Measurements from ENCODE around the gene NGEF.

The NGEF gene

DNA sequence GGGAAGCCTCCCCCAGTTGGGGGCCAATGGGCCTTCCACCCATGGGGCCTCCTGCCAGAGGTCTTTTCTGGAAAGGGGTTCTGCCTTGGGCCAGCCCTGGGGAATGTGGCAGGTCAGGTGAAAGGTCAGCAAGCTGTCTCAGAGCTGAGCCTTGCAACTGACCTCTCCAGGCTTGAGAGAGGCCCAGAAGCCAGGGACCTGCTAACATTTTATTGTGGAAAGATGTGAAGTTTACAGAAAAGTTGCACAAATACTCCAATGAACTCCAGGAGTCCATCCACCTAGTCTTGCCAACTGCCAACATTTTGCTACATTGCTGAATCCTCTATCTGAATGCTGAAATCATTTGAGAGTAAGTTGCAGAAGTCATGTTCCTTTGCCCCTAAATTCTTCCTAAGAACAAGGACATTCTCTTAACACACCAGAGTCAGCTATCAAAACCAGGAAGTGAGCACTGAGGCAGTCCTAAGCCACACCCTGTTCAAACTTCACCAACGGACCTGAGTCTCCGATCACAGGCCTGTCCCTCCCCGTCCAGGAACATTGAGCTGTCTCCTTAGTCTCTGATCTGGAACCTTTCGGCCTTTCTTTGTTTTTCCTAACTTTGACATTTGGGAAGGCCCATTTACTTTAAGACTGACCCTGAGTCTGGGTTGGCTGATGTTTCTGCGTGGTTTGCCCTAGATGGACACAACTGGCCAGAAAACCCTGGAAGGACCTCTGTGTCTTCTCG lies 139.0 kb downstream of the NGEF start:
- H4K20me1 ChIP-seq (ENCODE audit: insufficient read depth, low read length) = no peaks in the 10 kb centered on the region
- no peak overlapping the region for H3K27ac ChIP-seq (ENCODE audit: low read depth, low read length, poor library complexity, severe bottlenecking)
- no peak overlapping the region for H2AFZ ChIP-seq (ENCODE audit: low read length)
- no peaks in the 10 kb centered on the region for H3K79me2 ChIP-seq (ENCODE audit: insufficient read depth, low read length)
- H3F3A ChIP-seq (ENCODE audit: insufficient read depth, low read length) = no peaks in the 10 kb centered on the region
- H3K9me2 ChIP-seq (ENCODE audit: low read depth, low read length) = no peaks in the 10 kb centered on the region
- no peaks in the 10 kb centered on the region for H3K9me3 ChIP-seq (ENCODE audit: low read length)
- H3K4me3 ChIP-seq (ENCODE audit: low read depth, low read length, poor library complexity, severe bottlenecking) = no peak overlapping the region
- no peak overlapping the region for H3K4me2 ChIP-seq (ENCODE audit: low read length)
- H3K36me3 ChIP-seq (ENCODE audit: insufficient read depth, low read length) = no peaks in the 10 kb centered on the region
- no peaks in the 10 kb centered on the region; the same call in 1 of the 2 replicates for H3K27me3 ChIP-seq (ENCODE audit: insufficient read depth, low read length)
- TF ChIP-seq, protein P1, sequence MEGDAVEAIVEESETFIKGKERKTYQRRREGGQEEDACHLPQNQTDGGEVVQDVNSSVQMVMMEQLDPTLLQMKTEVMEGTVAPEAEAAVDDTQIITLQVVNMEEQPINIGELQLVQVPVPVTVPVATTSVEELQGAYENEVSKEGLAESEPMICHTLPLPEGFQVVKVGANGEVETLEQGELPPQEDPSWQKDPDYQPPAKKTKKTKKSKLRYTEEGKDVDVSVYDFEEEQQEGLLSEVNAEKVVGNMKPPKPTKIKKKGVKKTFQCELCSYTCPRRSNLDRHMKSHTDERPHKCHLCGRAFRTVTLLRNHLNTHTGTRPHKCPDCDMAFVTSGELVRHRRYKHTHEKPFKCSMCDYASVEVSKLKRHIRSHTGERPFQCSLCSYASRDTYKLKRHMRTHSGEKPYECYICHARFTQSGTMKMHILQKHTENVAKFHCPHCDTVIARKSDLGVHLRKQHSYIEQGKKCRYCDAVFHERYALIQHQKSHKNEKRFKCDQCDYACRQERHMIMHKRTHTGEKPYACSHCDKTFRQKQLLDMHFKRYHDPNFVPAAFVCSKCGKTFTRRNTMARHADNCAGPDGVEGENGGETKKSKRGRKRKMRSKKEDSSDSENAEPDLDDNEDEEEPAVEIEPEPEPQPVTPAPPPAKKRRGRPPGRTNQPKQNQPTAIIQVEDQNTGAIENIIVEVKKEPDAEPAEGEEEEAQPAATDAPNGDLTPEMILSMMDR (IDR thresholded peaks at IDR 0.05; ENCODE audit: low read length) = no peak
- TF ChIP-seq EZH2 (IDR thresholded peaks at IDR 0.05; ENCODE audit: borderline replicate concordance, low read length) = no peak
- H3K9ac ChIP-seq (ENCODE audit: low read length) = no peak overlapping the region
- no peaks in the 10 kb centered on the region for H3K4me1 ChIP-seq (ENCODE audit: insufficient read depth, low read length, severe bottlenecking)

DNA sequence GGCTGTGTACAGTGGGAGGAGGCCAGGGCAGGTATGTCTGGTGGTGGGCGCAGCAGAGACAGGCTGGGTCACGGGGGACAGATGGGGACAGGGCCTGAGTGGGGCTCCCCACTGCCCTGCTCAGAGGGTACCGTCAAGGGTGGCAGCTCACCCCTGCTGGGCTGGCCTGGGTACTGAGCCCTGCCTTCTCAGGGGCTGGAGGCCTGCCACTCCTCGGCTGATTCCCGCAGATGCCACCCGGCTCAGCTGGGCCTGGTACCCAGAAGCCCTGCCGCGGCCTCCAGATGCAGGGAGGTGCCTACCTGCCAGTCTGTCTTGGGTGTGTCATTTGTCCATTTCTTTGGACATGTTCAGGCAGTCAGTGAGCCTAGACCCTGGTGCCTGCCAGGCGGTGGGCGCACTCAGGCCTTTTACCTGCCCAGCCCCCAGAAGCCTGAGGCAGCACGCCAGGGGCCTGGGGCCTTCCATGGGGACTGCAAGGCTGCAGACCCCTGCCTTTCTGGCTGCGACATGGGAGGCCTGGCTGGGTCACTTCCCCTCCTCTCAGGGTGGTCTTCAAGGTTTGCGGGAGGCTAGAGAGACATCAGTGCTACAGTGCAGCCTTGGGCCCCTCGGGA lies 139.7 kb downstream of the NGEF start:
- Histone ChIP-seq H3F3A (ENCODE audit: insufficient read depth, low read length) (no peaks in the 10 kb centered on the region), H3K9me3 (ENCODE audit: low read length) (no peaks in the 10 kb centered on the region), H3K79me2 (ENCODE audit: insufficient read depth, low read length) (no peaks in the 10 kb centered on the region), H3K4me1 (ENCODE audit: insufficient read depth, low read length, severe bottlenecking) (no peaks in the 10 kb centered on the region), H3K4me3 (ENCODE audit: low read depth, low read length, poor library complexity, severe bottlenecking) (no peak overlapping the region), H3K27me3 (ENCODE audit: insufficient read depth, low read length) (no peaks in the 10 kb centered on the region; the same call in 1 of the 2 replicates), H3K27ac (ENCODE audit: low read depth, low read length, poor library complexity, severe bottlenecking) (no peak overlapping the region), H4K20me1 (ENCODE audit: insufficient read depth, low read length) (no peaks in the 10 kb centered on the region), H3K36me3 (ENCODE audit: insufficient read depth, low read length) (no peaks in the 10 kb centered on the region), H3K4me2 (ENCODE audit: low read length) (no peak overlapping the region), H2AFZ (ENCODE audit: low read length) (no peak overlapping the region), H3K9me2 (ENCODE audit: low read depth, low read length) (no peaks in the 10 kb centered on the region), H3K9ac (ENCODE audit: low read length) (no peak overlapping the region)
- TF ChIP-seq, protein P1 (IDR thresholded peaks at IDR 0.05; ENCODE audit: low read length) = no peak
- TF ChIP-seq EZH2 (IDR thresholded peaks at IDR 0.05; ENCODE audit: borderline replicate concordance, low read length) = no peak

DNA sequence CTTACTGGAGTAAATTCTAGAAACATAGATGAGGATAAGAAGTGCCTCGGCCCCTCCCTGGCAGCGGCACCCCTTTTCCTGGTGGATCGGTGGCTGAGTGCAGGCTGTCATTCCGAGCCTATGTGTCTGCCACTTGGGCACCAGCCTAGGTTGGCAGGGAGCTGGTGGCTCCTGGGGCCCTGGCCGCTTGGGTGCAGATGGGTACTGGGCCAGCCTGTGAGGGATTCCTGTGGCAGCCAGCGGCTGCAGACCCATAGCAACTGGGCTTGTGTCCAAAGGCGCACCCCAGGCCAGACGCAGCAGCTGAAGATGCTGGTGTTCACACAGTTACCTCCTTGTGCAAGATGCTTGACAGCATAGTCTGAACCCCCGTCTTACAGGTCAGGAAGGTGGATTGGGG lies 140.2 kb downstream of the NGEF start:
- H3K4me1 ChIP-seq (ENCODE audit: insufficient read depth, low read length, severe bottlenecking) = no peaks in the 10 kb centered on the region
- H3K4me3 ChIP-seq (ENCODE audit: low read depth, low read length, poor library complexity, severe bottlenecking) = no peak overlapping the region
- TF ChIP-seq EZH2 (IDR thresholded peaks at IDR 0.05; ENCODE audit: borderline replicate concordance, low read length) = no peak
- TF ChIP-seq, protein P1 (IDR thresholded peaks at IDR 0.05; ENCODE audit: low read length) = no peak
- no peaks in the 10 kb centered on the region for H3F3A ChIP-seq (ENCODE audit: insufficient read depth, low read length)
- no peaks in the 10 kb centered on the region for H3K79me2 ChIP-seq (ENCODE audit: insufficient read depth, low read length)
- no peaks in the 10 kb centered on the region for H3K9me3 ChIP-seq (ENCODE audit: low read length)
- H2AFZ ChIP-seq (ENCODE audit: low read length) = no peak overlapping the region
- no peaks in the 10 kb centered on the region for H4K20me1 ChIP-seq (ENCODE audit: insufficient read depth, low read length)
- no peaks in the 10 kb centered on the region; the same call in 1 of the 2 replicates for H3K27me3 ChIP-seq (ENCODE audit: insufficient read depth, low read length)
- no peak overlapping the region for H3K4me2 ChIP-seq (ENCODE audit: low read length)
- H3K9ac ChIP-seq (ENCODE audit: low read length) = no peak overlapping the region
- no peaks in the 10 kb centered on the region for H3K9me2 ChIP-seq (ENCODE audit: low read depth, low read length)
- no peaks in the 10 kb centered on the region for H3K36me3 ChIP-seq (ENCODE audit: insufficient read depth, low read length)
- H3K27ac ChIP-seq (ENCODE audit: low read depth, low read length, poor library complexity, severe bottlenecking) = no peak overlapping the region

Data from OCI-LY1 (cell line).